ENCODE results near the gene SUFU. TPM values are rescaled to one million over a fixed set of nuclear protein-coding genes. Genes with fewer than 3 reads are reported as not detected.

SUFU gene
- total and polyA plus RNA-seq, 2 of the 8 experiments (the other 6 are each of a cell fraction or from before 2014, with no cell fraction given) = 7.0 to 10.8 TPM

- Histone ChIP-seq H2BK20ac (ENCODE audit: low read length) (no peak overlapping the region), H2BK5ac (ENCODE audit: low read depth, low read length) (no peak overlapping the region), H2AFZ (ENCODE audit: low read length) (no peak overlapping the region), H4K8ac (ENCODE audit: extremely low read depth, insufficient read depth, low read length) (no peak overlapping the region), H3K79me2 (ENCODE audit: control insufficient read depth in 1 of 2, insufficient read depth in 2 of 2, low read length in 2 of 2) (peaks cover 0 to 19% of the 10 kb centered on the region in 2 experiments; a peak in 3 of 4 replicates), H3K18ac (ENCODE audit: extremely low read depth, low read length) (no peak overlapping the region), H3K27ac (ENCODE audit: low read depth, low read length) (no peak overlapping the region), H3K56ac (replicated peaks; ENCODE audit: insufficient read length, low read depth, low read length) (no peak overlapping the region), H3K9me3 (ENCODE audit: insufficient read depth in 2 of 2, low read depth in 1 of 2, low read length in 1 of 2) (no peaks in the 10 kb centered on the region), H4K20me1 (replicated peaks in 1 of 2; ENCODE audit: control insufficient read depth in 1 of 2, insufficient read depth in 2 of 2, low read length in 2 of 2) (peaks cover 11 to 30% of the 10 kb centered on the region in 2 experiments), H4K91ac (replicated peaks; ENCODE audit: insufficient read length, low read length) (no peak overlapping the region), H3K23ac (ENCODE audit: insufficient read length) (no peak overlapping the region), H3K9ac (replicated peaks in 1 of 4; ENCODE audit: extremely low read depth in 1 of 4, low read depth in 3 of 4, low read length in 3 of 4) (no peak overlapping the region; a peak in 1 of 7 replicates), H2BK12ac (ENCODE audit: low read depth, low read length) (no peak overlapping the region), H3K4me1 (replicated peaks in 1 of 4; ENCODE audit: control insufficient read depth in 3 of 4, insufficient read depth in 4 of 4, low read length in 3 of 4) (peaks cover 0 to 10% (median 3%) of the 10 kb centered on the region in 4 experiments; a peak in 4 of 7 replicates), H4K5ac (ENCODE audit: insufficient read length, low read depth, low read length) (no peak overlapping the region), H3K4me3 (ENCODE audit: extremely low read depth in 1 of 4, insufficient read depth in 2 of 4, low read depth in 3 of 4, low read length in 4 of 4) (peak overlapping the region in 2 of 4 experiments; percentile 71 to 90; a peak in 4 of 8 replicates), H2BK15ac (ENCODE audit: low read length) (no peak overlapping the region), H2AK5ac (ENCODE audit: low read depth, low read length) (no peak overlapping the region), H3K4ac (replicated peaks; ENCODE audit: insufficient read length, low read depth, low read length) (no peak overlapping the region), H3K23me2 (ENCODE audit: low read depth, low read length) (peaks cover 14% of the 10 kb centered on the region), H3K36me3 (ENCODE audit: control insufficient read depth in 2 of 4, insufficient read depth in 4 of 4, low read length in 3 of 4) (peaks cover 3 to 8% (median 5%) of the 10 kb centered on the region in 4 experiments; a peak in 5 of 8 replicates), H3K4me2 (ENCODE audit: insufficient read depth in 1 of 2, low read depth in 2 of 2, low read length in 2 of 2) (peak overlapping the region; percentile 88 to 90), H2BK120ac (replicated peaks; ENCODE audit: low read depth, low read length) (no peak overlapping the region), H3K79me1 (ENCODE audit: low read depth, low read length) (no peaks in the 10 kb centered on the region; the same call in 1 of the 2 replicates), H3K27me3 (replicated peaks in 1 of 4; ENCODE audit: control insufficient read depth in 3 of 4, extremely low read depth in 1 of 4, insufficient read depth in 3 of 4, low read length in 3 of 4) (peaks cover 2 to 11% (median 8%) of the 10 kb centered on the region in 4 experiments; a peak in 4 of 7 replicates), H3K14ac (ENCODE audit: insufficient read length) (no peak overlapping the region)
- DNase-seq (ENCODE audit: low read depth in 1 of 2, low spot score in 2 of 2) = no peak
- POLR2A ChIA-PET (ENCODE audit: partially characterized antibody) = interaction anchor here (1.2 to 2.1 kb wide), 4 partner anchors 8 to 139 kb away, joined by 3 to 4 read pairs (median 4); partner anchors contain the start of gene TRIM8
- WGBS, 2 experiments (ENCODE audit: extremely low coverage in 1 of 2, insufficient coverage in 1 of 2, insufficient read length in 1 of 2, insufficient replicate concordance in 2 of 2, low coverage in 1 of 2, low lambda C conversion rate in 2 of 2, missing lambda C conversion rate in 1 of 2) = 94% methylated on average over 9 of the region's 10 CpGs; no CpG with 5 or more reads in 1 of the 2 experiments
- no peak for FAIRE-seq
- CTCF ChIA-PET (ENCODE audit: partially characterized antibody) = interaction anchor here (0.7 to 16.5 kb wide), 13 partner anchors 8 to 172 kb away, joined by 3 to 182 read pairs (median 6); no protein-coding TSS in a partner anchor
- TF ChIP-seq HDAC2 (IDR thresholded peaks at IDR 0.05; ENCODE audit: borderline replicate concordance in 1 of 2, low read depth in 2 of 2, low read length in 2 of 2) (no peak), CTCF (IDR thresholded peaks at IDR 0.05; ENCODE audit: control extremely low read depth in 1 of 3, insufficient read depth in 1 of 3, low read depth in 1 of 3, low read length in 3 of 3) (no peak), POU5F1 (IDR thresholded peaks at IDR 0.05; ENCODE audit: low read depth, low read length) (no peak), TEAD4 (IDR thresholded peaks at IDR 0.05; ENCODE audit: low read depth, low read length) (no peak), KDM1A (IDR thresholded peaks at IDR 0.05; ENCODE audit: borderline replicate concordance, low read length) (no peak), SP2 (IDR thresholded peaks at IDR 0.05; ENCODE audit: low read length) (no peak), SIRT6 (IDR thresholded peaks at IDR 0.05; ENCODE audit: low read length) (no peak), KDM5A (IDR thresholded peaks at IDR 0.05; ENCODE audit: low read length) (no peak), EP300 (IDR thresholded peaks at IDR 0.05; ENCODE audit: borderline replicate concordance in 1 of 2, low read depth in 2 of 2, low read length in 2 of 2) (no peak)
These were observed 1.8 kb downstream of the SUFU start for GRCh38 chr10:102505462-102506115.

Measured in H1 (cell line).